A673 (cell line): Measurements from ENCODE around the gene CDO1.

ENCODE experiments used
- EZH2 ChIP-seq: fragments of 200-600 bp; sonication (generic); IDR thresholded peaks from 2 replicates; pipeline ENCODE4 v1.6.1; 2017; ENCODE audit warnings: borderline replicate concordance, low read depth, mild to moderate bottlenecking, mixed read lengths, antibody characterized with exemption, low read length; ENCODE audit not compliant: poor library complexity, severe bottlenecking
- TF ChIP-seq, protein P1 (sequence below): fragments of 300-800, 200-600 bp; sonication (generic); conservative IDR thresholded peaks from 2 replicates; pipeline ENCODE4 v1.5.1; 2017; ENCODE audit warnings: low read depth, mild to moderate bottlenecking, antibody characterized with exemption, low read length, moderate library complexity, mixed read lengths

DNA sequence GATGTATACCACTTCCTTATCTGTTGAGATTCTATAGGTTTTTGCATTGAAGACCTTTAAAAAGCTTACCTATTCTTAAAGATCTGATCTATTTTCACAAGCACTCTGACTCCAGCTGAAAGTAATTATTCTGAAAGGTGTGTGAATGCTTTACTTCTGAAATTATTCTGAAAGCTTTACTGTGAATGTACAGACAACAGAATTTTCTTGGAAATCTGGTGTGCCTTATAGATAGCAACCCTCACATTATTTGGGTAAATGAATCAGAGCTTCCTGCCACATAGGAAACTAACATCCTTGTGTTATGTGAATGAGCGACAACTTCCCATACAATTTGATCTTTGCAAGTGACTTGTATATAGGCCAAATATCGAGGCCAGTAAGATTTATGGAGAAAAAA is 6.5 kb downstream of the CDO1 start:
- TF ChIP-seq, protein P1, sequence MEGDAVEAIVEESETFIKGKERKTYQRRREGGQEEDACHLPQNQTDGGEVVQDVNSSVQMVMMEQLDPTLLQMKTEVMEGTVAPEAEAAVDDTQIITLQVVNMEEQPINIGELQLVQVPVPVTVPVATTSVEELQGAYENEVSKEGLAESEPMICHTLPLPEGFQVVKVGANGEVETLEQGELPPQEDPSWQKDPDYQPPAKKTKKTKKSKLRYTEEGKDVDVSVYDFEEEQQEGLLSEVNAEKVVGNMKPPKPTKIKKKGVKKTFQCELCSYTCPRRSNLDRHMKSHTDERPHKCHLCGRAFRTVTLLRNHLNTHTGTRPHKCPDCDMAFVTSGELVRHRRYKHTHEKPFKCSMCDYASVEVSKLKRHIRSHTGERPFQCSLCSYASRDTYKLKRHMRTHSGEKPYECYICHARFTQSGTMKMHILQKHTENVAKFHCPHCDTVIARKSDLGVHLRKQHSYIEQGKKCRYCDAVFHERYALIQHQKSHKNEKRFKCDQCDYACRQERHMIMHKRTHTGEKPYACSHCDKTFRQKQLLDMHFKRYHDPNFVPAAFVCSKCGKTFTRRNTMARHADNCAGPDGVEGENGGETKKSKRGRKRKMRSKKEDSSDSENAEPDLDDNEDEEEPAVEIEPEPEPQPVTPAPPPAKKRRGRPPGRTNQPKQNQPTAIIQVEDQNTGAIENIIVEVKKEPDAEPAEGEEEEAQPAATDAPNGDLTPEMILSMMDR, result no peak
- TF ChIP-seq EZH2, result no peak
